GM21367 (cell line): ENCODE measurements around the gene RB1.
A peak's percentile ranks its signal among the peaks of the same experiment; 100 is the strongest.
"Not testable (repeated sequence)": the region's sequence is repeated elsewhere in the genome, so short reads cannot be mapped to it uniquely, and the experiment has no call there.

Experiments used
- ATAC-seq: cut with Tn5 transposase; IDR thresholded peaks from one replicate; pipeline ENCODE4 v1.9.1; 2021; ENCODE audit not compliant: unreplicated experiment

Gene RB1

DNA sequence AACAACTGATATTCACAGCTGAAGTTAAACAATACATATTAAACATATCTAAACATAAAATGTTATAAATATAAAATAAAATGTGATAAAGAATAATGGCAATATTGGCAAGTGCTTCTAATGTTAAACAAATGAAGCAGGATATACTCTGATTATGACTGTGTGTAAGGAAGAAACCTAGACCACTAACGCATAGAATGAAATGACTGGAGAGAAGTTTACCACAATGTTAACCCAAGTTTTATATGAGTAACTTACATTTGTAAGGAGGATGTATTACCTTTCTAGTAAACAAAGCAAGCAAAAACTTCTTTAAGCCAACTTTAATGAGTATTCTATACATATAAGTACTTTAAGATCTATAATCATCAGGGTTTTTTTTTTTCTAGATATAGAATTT lies 43.0 kb downstream of the RB1 start:
- no peak for ATAC-seq

DNA sequence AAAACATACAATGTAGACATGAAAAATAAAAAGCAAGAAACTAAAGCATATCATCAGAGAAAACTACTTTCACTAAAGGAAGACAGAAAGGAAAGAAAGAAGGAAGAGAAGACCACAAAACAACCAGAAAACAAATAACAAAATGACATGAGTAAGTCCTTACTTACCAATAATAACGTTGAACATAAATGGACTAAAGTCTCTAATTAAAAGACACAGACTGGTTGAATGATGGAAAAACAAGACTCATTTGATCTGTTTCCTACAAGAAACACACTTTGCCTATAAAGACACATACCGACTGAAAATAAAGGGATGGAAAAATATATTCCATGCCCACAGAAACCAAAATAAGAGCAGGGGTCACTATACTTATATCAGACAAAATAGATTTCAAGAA lies 46.0 kb downstream of the RB1 start:
- no peak for ATAC-seq

DNA sequence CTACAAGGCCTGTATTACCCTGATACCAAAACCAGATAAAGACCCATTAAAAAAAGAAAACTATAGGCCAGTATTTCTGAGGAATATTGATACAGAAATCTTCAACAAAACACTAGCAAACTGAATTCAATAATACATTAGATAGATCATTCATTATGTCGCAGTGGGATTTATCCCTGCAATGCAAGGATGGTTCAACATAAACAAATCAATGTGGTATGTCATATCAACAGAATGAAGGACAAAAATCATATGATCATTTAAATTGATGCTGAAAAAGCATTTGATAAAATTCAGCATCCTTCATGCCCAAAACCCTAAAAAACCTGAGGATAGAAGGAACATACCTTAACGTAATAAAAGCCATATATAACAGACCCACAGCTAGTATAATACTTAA lies 50.0 kb downstream of the RB1 start:
- no peak for ATAC-seq

DNA sequence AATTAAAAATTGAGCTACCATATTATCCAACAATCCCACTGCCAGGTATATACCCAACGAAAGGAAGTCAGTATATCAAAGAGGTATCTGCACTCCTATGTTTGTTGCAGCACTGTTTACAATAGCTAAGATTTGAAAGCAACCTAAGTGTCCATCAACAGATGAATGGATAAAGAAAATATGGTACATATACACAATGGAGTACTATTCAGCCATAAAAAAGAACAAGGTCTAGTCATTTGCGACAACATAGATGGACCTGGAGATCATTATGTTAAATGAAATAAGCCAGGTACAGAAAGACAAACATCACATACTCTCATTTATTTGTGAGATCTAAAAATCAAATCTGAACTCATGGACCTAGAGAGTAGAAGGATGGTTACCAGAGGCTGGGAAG lies 52.0 kb downstream of the RB1 start:
- not testable (repeated sequence) for ATAC-seq

DNA sequence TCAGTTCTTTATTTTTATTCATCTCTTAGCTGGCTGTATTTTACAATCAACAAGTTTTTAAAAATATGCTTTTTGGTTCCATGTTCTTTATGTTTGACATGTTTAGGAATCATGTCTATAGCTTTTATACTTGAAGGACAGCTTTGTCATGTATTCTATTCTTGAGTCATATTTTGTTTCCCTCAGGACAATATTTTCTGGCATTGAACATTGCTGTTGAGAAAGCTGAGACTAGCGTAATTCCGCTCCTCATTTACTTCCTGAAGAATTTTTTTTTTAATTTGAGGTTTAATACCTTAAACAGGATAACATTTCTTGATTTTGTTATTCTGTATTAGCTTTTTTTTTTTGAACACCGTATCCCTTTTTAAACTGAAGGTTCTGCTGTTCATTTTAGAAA lies 53.2 kb downstream of the RB1 start:
- ATAC-seq, result no peak

DNA sequence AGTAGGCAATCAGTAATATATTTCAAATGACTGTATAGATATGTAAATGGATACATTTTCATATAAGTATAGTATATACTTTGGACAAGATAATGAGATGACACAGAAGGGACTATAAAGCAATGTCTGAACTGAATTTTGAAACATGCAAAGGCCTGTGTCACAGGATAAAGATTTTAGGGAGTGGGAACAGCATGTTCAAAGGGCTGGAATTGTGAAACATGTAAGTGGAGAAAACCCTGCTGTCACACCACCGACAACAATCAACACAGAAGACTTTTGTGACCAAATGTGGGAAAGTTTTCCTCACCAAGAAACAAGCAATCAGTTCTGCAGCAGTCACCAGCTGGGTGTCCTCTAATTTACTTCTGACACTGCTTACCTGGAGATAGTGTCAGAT lies 66.4 kb downstream of the RB1 start:
- ATAC-seq, result no peak

DNA sequence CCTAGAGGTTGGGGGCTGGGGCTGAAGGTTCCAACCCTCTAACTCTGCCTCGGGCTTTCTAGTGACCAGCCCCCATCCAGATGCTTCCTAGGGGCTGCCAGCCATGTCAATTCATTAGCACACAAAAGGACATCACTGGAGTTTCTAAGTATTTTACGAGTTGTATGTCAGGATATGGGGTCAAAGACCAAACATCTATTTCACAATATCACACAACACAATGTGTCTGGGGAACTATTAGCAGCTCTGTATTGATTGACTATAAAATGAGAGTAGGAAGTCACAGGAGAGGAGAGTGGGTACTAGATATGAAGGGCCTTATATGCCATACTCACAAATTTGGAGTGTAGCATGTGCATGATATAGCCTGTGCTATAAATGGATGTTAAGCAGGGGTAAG lies 67.3 kb downstream of the RB1 start:
- ATAC-seq, result no peak

DNA sequence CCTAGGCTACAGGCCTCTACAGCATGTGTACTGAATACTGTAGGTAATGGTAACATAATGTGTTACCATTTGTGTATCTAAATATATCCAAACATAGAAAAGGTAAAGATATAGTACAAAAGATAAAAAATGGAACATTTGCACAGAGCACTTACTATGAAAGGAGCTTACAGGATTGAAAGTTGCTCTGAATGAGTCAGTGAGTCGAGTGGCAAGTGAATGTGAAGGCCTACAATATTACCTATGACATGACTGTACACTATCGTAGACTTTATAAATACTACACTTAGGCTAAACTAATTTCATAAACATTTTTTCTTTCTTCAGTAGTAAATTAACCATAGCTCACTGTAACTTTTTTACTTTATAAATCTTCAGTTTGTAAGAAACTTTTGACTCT lies 74.3 kb downstream of the RB1 start:
- no peak for ATAC-seq

DNA sequence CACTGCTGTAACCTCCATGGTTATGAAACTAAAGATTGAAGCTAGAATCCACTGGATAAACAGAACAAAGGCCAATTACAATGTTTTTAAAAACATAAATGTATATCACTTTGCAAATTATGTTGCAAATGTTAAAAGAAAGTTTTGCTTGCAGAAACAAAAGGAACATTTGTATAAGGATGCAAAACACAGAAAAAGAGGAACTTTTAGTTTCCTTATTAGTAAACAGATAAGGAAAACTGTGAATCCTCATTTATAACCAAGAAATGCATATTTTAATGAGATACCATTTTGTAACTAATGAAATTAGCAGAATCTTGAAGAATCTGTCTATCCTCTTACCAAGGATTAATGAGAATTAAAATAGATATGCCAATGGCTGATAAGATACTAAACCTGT lies 77.0 kb downstream of the RB1 start:
- ATAC-seq, result no peak

DNA sequence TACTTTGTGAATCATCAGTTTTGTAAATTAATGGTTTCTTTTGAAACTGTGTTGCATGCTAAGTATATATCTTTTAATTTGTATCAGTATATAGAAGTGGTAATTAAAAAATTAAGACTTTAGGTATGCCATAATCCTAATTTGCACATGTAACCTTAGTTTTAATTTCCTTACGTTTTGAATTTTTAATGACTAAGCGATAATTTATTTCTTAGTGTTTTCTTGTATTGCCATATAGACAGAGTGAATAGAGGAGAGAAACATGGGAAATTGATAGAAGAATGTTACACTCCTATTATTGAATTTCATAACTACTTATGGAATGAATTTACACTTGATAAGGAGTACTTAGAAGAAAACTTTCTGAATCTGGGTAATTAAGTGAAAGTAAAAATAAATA lies 79.8 kb downstream of the RB1 start:
- no peak for ATAC-seq

DNA sequence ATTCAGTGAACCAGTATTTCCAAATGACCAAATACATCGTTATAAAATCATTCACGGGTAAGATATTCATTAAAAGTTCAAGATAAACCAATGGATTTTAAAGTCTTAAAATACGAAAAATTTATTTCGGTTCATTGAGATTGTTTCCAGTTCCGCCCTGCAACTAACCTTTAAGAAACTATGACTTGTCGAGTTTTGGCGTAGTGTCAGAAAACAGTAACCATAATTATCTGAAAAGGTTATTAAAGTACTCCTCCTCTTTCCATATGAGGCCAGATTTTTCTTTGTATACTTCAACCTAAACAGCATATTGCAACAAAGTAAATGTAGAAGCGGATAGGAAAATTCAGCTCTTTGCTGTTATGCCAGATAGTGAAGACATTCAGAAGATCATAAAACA lies 83.3 kb downstream of the RB1 start:
- ATAC-seq, result no peak

DNA sequence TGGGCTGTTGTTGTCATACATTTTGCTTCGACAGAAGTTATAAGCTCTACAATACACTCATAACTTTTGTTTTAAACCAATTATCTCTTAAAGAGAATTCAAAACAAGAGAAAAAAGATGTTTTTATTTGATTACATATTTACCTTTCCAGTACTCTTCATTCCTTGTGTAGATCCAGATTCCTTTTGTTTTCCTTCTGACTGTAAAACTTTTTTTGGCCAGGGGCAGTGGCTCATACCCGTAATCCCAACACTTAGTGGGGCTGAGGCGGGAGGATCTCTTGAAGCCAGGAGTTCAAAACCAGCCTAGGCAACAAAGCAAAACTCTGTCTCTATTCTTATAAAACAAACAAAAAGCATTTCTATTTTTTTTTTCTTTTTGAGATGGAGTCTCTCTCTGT lies 87.7 kb downstream of the RB1 start:
- no peak for ATAC-seq

DNA sequence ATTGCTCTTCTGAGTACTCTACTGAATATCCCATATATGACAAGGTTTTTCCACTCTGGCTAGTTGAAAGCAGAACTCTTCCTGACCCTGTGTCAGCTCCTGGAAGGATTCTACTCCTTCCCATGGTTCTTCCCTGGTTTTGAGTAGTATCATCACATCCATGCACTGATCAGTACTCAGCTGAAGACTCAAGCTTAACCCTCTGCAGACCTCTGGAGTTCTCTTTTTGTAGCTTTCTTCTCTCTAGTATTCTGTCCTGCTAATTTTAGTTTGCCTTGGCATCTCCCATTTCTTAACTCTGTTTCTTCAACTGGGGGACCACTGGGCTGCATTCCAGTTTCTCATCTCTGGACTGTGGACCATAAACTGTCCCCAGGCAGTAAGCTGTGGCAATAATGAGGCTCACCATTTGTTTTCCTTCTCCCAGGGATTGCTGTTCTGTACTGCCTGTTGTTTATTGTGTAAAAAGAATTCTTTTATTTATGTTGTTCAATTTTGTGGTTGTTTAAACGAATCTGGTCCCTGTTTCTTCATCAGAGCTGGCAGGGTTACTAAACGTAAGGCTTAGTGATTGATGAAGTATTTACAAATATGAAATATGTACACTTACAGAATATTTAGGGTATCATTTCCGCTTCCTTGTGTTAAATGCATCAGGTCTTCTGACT lies 89.6 kb downstream of the RB1 start:
- ATAC-seq, result no peak

DNA sequence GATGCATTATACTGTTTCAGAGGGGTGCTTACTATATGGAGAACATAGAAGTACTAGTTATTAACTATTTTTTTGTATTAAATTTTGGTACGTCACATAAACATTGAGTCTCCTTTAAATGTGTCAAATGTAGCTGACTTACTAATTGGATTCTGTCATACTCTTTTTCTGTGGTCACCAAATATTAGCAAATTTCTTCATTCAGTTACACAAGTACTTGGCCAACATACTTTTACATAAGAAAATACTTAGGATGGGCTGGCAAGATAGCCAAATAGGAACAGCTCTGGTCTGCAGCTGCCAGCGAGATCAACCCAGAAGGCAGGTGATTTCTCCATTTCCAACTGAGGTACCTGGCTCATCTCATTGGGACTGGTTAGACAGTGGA lies 90.1 kb downstream of the RB1 start:
- ATAC-seq, result no peak

DNA sequence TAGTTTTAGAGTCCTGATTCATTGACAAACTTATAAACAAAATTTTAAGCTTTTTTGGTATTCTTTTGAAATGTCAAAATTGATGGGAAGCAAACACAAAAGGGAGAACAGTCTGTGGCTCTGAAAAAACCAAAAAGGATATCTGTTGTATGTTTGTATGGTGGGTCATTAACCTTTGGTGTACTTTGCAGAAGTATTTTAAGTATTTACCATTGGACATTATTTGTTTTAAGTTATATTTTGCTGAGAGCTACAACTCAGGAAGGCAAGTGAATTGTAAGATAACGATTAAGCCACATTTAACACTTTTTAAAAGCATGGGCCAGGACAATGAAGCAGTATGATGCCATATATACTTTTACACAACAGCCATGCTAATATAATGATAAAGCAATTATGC lies 94.2 kb downstream of the RB1 start:
- ATAC-seq, result no peak

DNA sequence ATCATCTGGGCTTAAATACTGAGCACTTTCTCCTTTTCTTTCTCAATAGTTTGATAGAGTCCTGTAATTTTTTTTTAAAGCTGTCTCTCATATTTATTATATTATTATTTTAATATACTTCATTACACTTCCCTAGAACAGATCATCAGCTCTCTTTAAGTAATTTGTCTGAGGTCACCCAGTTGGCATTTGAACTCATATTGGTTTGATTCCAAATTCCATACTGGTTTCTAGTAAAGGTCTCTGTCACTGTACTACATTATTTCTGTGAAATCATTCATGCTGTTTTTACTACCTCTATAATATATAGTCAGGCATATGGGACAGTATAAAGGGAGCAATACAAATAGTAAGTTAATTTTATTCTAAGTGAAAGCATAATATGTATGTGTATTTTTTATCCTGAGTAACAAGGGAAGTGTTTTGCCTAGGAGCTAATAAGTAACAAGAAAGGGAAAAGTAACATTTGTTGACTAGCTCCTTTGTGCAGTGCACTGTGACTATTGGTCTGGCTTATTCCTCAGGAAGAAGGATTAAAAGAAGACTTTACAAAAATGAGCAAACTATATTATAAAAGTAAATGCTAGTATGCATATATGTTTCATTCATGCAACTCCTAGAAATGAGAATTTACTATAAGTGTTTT lies 95.0 kb downstream of the RB1 start:
- ATAC-seq, result no peak

DNA sequence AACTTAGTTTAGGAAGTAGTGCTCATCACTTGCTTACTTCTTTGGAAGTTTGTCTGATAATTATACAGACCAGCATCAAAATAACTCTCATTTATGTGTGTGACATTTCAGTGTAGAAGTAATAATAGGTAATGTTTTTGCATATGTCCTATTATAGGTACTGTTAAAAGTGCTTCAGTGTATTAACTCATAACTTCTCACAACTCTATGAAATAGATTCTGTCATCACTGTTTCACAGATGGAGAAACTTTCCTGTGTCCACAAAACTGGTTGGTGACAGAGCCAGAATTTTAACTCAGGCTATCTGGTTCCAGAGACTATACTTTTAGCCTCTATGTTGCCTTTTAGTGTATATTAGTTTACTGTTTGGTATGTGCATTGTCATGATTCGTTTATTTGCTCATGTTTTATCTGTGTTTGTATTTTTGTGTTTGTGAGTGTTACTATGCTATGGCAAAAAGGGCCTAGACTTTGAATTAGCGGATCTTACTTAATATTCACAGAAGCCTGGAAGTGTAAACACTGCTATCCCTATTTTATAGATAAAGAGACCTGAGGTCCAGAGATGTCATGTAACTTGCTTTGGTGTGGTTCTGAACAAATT lies 96.6 kb downstream of the RB1 start:
- no peak for ATAC-seq

DNA sequence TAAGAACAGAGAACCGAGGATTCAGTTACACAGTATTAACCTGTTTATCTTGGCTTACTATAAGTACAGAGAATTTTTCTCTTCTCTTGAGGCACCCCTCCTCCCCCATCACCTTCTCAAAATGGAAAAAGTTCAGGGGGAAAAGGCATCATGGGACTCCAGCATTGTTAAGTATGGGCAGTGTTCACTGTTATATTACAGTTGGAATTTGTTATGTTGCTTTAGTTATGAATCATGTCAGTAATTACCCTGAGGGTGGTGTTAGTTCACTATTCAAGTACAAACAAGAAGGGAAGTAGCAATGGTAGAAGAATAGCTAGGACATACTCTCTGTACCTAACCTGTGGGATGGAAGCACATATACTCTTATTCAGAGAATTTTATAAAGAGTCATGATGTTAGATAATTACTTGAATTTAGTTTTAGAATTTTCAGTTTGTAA lies 97.3 kb downstream of the RB1 start:
- ATAC-seq, result peak; percentile 40

DNA sequence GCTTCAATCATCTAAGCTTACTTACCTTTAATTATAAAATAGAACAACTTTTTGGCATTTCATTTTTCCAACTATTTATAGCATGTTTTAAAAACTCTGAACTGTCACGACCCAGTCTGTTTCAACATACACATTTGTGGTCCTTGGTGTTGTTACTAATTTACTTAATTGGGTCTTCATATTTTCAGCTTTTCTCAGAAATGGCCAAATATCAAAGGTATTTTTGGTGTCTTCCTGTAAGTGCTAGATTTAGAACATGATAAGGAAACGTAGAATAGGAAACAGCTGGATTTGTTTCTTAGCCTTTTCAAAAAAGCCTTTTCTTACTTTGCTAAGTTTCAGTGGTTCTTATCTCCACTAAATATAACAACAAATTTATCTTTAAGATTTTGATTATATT lies 97.9 kb downstream of the RB1 start:
- ATAC-seq, result no peak

DNA sequence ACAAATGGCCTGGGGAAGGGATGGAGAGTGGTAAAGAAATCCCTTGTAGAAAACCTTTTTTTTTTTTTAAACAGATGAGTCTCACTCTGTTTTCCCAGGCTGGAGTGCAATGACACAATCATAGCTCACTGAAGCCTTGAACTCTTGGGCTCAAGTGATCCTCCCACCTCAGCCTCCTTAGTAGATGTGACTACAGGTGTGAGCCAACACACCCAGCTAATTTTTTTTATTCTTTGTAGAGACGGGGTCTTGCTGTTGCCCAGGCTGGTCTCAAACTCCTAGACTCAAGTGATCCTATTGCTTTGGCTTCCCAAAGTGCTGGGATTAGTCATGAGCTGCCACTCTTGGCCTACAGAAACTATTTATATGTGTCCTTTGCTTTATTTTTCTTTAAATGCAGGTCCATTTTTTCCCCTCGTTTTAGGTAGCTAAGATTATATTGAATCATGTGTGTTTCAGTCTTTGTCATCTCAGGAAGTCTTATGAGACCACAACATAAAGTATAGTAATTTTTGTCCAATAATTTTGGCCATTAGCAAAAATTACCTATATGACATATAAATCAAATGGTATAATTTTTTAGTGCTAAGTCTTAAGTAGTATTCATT lies 98.9 kb downstream of the RB1 start:
- ATAC-seq, result no peak

DNA sequence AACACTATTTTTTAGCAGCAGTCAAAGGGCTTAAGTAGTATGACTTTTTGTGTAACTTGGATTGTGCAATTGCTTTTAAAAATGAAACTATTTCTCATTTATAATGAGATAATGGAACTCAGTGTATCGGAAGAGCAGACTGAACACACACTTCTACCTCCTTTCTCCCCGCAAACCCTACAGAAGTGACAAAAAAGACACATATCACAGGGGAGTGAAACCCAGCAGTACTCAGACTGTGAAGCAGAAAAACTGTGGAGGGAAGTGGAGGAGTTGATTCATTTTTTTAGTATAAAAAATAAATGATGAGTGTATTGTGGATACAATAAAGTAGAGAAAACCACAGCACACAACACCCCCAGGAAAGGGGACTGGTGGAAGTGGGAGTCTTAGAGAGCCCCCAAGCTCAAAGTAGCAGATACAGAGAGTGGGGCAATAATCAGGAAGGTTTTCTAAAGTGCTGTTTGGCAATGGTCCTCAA lies 99.6 kb downstream of the RB1 start:
- ATAC-seq, result no peak

DNA sequence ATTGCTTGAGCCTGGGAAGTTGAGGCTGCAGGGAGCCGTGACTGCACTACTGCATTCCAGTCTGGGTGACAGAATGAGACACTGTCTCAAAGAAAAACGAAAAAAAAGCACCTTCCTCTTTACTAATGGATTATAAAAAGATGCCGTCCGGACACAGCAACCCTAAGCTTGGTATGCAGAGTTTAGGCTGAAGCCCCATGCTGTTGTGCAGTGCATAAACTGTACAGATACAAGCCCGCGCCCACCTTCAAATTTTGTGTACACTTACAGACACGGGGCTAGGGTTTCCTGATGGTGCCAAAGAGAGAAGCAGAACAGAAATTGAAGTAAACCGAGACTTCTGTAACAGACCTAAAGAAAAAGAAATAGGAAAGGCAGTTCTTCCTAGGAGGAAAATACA lies 100.4 kb downstream of the RB1 start:
- no peak for ATAC-seq
